Mammary epithelial cell (primary cell): ENCODE data around the gene ZNF821.

Source experiments
- CTCF ChIP-seq, 2 donors: IDR thresholded peaks in 1 of 2; conservative IDR thresholded peaks in 1 of 2; 2 replicates each; pipeline ENCODE4 v1.5.1; 2011 to 2012; ENCODE audit warnings: inconsistent platforms in 2 of 2, low read length in 2 of 2, mild to moderate bottlenecking in 2 of 2, control low read depth in 1 of 2, low read depth in 1 of 2; ENCODE audit not compliant: insufficient read depth in 1 of 2; ENCODE audit errors: extremely low read depth in 1 of 2
- EZH2 ChIP-seq: IDR thresholded peaks from 2 replicates; pipeline ENCODE4 v1.6.1; 2012; ENCODE audit warnings: low read length, inconsistent platforms, borderline replicate concordance

- TF ChIP-seq EZH2 (no peak), CTCF (conservative IDR thresholded peaks at IDR 0.05 in 1 of 2, IDR thresholded peaks at IDR 0.05 in 1 of 2; ENCODE audit: extremely low read depth in 1 of 2, insufficient read depth in 1 of 2, low read depth in 1 of 2, low read length in 2 of 2) (no peak)
These were observed 14.9 kb downstream of the ZNF821 start for GRCh38 chr16:71869089-71869488.
